ENCODE data around the gene GLIPR1L2.

GLIPR1L2 gene

GRCh38 chr12:75349946-75350345 is 40.9 kb upstream of the GLIPR1L2 start:
- H3K9me3 ChIP-seq (ENCODE audit: insufficient read depth, low read length), result no peaks in the 10 kb centered on the region
- H3K79me2 ChIP-seq (ENCODE audit: insufficient read depth, low read length), result no peaks in the 10 kb centered on the region
- no peak overlapping the region for H2AFZ ChIP-seq (ENCODE audit: low read depth, low read length, severe bottlenecking)
- no peaks in the 10 kb centered on the region for H3K36me3 ChIP-seq (ENCODE audit: low read length)
- no peak for TF ChIP-seq EZH2phosphoT487 (conservative IDR thresholded peaks at IDR 0.05; ENCODE audit: low read length)
- TF ChIP-seq, protein P1, sequence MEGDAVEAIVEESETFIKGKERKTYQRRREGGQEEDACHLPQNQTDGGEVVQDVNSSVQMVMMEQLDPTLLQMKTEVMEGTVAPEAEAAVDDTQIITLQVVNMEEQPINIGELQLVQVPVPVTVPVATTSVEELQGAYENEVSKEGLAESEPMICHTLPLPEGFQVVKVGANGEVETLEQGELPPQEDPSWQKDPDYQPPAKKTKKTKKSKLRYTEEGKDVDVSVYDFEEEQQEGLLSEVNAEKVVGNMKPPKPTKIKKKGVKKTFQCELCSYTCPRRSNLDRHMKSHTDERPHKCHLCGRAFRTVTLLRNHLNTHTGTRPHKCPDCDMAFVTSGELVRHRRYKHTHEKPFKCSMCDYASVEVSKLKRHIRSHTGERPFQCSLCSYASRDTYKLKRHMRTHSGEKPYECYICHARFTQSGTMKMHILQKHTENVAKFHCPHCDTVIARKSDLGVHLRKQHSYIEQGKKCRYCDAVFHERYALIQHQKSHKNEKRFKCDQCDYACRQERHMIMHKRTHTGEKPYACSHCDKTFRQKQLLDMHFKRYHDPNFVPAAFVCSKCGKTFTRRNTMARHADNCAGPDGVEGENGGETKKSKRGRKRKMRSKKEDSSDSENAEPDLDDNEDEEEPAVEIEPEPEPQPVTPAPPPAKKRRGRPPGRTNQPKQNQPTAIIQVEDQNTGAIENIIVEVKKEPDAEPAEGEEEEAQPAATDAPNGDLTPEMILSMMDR (IDR thresholded peaks at IDR 0.05; ENCODE audit: insufficient read depth, low read length, poor library complexity, severe bottlenecking), result no peak
- H4K20me1 ChIP-seq (ENCODE audit: low read depth, low read length), result no peaks in the 10 kb centered on the region
- no peak overlapping the region for H3K4me3 ChIP-seq (ENCODE audit: insufficient read depth, low read length, poor library complexity, severe bottlenecking)
- H3K27ac ChIP-seq (ENCODE audit: low read depth, low read length), result no peak overlapping the region
- H3K9ac ChIP-seq (ENCODE audit: low read length), result no peak overlapping the region
- no peaks in the 10 kb centered on the region for H3F3A ChIP-seq (ENCODE audit: insufficient read depth)
- no peak overlapping the region for H3K4me2 ChIP-seq (ENCODE audit: low read depth, low read length, poor library complexity, severe bottlenecking)
- H3K9me2 ChIP-seq (replicated peaks; ENCODE audit: insufficient read depth, low read length), result no peaks in the 10 kb centered on the region
- H3K27me3 ChIP-seq (ENCODE audit: low read length), result no peaks in the 10 kb centered on the region

GRCh38 chr12:75350413-75350812 is 40.5 kb upstream of the GLIPR1L2 start:
- no peaks in the 10 kb centered on the region for H4K20me1 ChIP-seq (ENCODE audit: low read depth, low read length)
- H3K9ac ChIP-seq (ENCODE audit: low read length), result no peak overlapping the region
- H2AFZ ChIP-seq (ENCODE audit: low read depth, low read length, severe bottlenecking), result no peak overlapping the region
- H3F3A ChIP-seq (ENCODE audit: insufficient read depth), result no peaks in the 10 kb centered on the region
- TF ChIP-seq, protein P1 (IDR thresholded peaks at IDR 0.05; ENCODE audit: insufficient read depth, low read length, poor library complexity, severe bottlenecking), result no peak
- TF ChIP-seq EZH2phosphoT487 (conservative IDR thresholded peaks at IDR 0.05; ENCODE audit: low read length), result no peak
- no peaks in the 10 kb centered on the region for H3K27me3 ChIP-seq (ENCODE audit: low read length)
- no peak overlapping the region for H3K4me2 ChIP-seq (ENCODE audit: low read depth, low read length, poor library complexity, severe bottlenecking)
- H3K27ac ChIP-seq (ENCODE audit: low read depth, low read length), result no peak overlapping the region
- H3K79me2 ChIP-seq (ENCODE audit: insufficient read depth, low read length), result no peaks in the 10 kb centered on the region
- no peaks in the 10 kb centered on the region for H3K9me2 ChIP-seq (replicated peaks; ENCODE audit: insufficient read depth, low read length)
- no peaks in the 10 kb centered on the region for H3K36me3 ChIP-seq (ENCODE audit: low read length)
- no peaks in the 10 kb centered on the region for H3K9me3 ChIP-seq (ENCODE audit: insufficient read depth, low read length)
- H3K4me3 ChIP-seq (ENCODE audit: insufficient read depth, low read length, poor library complexity, severe bottlenecking), result no peak overlapping the region

- H3K36me3 ChIP-seq (ENCODE audit: low read length), result no peaks in the 10 kb centered on the region
- H3K9me2 ChIP-seq (replicated peaks; ENCODE audit: insufficient read depth, low read length), result no peaks in the 10 kb centered on the region
- no peaks in the 10 kb centered on the region for H3K27me3 ChIP-seq (ENCODE audit: low read length)
- H3K9ac ChIP-seq (ENCODE audit: low read length), result no peak overlapping the region
- no peak overlapping the region for H3K4me3 ChIP-seq (ENCODE audit: insufficient read depth, low read length, poor library complexity, severe bottlenecking)
- H3K79me2 ChIP-seq (ENCODE audit: insufficient read depth, low read length), result no peaks in the 10 kb centered on the region
- H3K27ac ChIP-seq (ENCODE audit: low read depth, low read length), result no peak overlapping the region
- no peaks in the 10 kb centered on the region for H3F3A ChIP-seq (ENCODE audit: insufficient read depth)
- H3K4me2 ChIP-seq (ENCODE audit: low read depth, low read length, poor library complexity, severe bottlenecking), result no peak overlapping the region
- H3K9me3 ChIP-seq (ENCODE audit: insufficient read depth, low read length), result no peaks in the 10 kb centered on the region
- no peaks in the 10 kb centered on the region for H4K20me1 ChIP-seq (ENCODE audit: low read depth, low read length)
- TF ChIP-seq, protein P1 (IDR thresholded peaks at IDR 0.05; ENCODE audit: insufficient read depth, low read length, poor library complexity, severe bottlenecking), result no peak
- no peak for TF ChIP-seq EZH2phosphoT487 (conservative IDR thresholded peaks at IDR 0.05; ENCODE audit: low read length)
- no peak overlapping the region for H2AFZ ChIP-seq (ENCODE audit: low read depth, low read length, severe bottlenecking)
Measured at GRCh38 chr12:75354011-75354410, 36.9 kb upstream of the GLIPR1L2 start.
